Activated CD8-positive, alpha-beta memory T cell treated with anti-CD3 and anti-CD28 coated beads, Interleukin-2, amount 50 U/mL, for 48 hours (primary cell): ENCODE data around the gene NUP160.
"Not testable (repeated sequence)": the region's sequence is repeated elsewhere in the genome, so short reads cannot be mapped to it uniquely, and the experiment has no call there.

Experiments used
- DNase-seq: peaks from one replicate; pipeline ENCODE4 v3.0.0-alpha.2; 2020

Gene NUP160

DNA sequence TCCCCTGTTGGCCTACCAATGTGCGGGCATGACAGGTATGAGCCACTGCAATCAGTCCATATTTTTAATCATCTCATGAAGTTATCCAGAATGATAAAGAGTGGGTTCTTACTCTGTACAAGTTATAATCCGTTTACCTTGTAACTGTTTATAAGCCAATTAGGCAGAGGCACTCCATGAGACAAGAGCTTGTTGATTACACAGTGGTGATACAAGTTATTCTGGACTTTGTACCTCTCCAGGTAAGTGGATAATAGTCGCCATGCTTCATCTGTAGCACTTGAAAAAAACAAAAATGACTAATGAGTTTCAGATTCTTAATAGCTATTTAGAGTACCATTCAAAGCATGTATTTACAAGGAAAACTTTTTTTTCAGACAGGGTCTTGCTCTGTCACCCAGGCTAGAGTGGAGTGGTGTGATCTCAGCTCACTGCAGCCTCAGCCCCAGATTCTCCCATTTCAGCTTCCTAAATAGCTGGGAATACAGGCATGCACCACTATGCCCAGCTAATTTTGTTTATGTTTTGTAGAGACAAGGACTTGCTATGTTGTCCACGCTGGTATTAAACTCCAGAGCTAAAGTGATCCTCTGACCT lies 63.3 kb downstream of the NUP160 start:
- no peak for DNase-seq

DNA sequence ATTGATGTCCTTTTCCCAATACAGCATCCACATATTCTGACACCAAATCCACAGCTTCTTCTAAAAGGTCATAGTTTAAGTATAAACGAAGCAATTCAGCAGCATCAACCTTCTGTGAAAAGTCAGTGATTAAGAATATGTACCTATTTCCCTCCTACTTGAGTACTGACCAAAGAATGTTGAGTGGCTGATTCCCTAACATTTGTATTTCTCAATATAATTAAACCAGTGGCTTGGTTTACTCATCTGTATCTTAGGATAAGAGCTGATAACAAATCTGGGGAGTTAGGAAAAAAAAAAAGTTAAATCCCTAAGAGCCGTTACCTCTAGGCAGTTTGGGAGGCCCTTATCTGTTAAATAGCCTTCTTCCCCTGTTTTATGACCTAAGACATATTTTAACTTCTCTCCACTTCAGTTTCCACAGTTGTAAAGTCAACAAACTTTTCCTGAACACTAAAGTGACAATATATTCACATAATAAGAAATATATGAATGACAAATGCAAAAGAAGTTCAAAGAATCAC lies 65.0 kb downstream of the NUP160 start:
- DNase-seq, result no peak

GRCh38 chr11:47778878-47779483 lies 69.2 kb downstream of the NUP160 start:
- no peak for DNase-seq

DNA sequence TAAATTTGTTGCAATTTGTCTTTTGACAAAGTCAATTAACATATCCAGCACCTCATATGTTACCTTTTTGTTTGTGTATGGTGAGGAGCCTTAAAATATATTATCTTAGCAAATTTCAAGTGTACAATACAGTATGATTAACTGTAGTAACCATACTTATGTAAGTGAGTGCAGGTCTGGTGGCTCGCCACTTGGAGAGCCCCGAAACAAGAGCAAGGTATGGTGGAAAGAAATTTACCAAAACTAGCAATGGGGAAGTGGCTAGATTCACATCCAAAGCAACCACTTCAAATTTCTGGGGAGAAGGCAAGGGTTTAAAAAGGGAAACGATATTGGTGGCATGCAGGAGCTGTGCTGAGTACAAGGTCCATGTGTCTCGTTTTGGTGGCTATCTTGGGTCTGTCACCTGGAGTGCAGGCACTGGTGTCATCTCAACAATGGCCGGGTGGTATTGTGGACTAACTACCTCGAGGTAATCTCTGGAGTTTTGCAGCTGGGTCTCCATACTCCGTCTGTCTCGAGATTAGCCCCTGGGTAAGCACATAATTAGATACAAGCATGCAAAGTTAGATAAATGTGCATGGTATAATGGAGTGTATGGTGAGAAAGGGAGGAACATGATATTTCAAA lies 72.8 kb downstream of the NUP160 start:
- DNase-seq, result no peak

- no peak for DNase-seq
Observed at GRCh38 chr11:47773882-47774281, 74.3 kb downstream of the NUP160 start.

DNA sequence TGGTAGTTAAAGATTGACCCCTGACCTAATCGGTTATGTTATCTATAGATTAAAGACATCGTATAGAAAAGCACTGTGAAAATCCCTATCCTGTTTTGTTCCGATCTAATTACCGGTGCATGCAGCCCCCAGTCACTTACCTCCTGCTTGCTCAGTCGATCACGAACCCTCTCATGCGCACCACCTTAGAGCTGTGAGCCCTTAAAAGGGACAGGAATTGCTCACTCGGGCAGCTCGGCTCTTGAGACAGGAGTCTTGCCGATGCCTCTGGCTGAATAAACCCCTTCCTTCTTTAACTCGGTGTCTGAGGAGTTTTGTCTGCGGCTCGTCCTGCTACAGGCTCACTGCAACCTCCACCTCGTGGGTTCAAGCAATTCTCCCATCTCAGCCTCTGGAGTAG lies 78.6 kb downstream of the NUP160 start:
- not testable (repeated sequence) for DNase-seq

DNA sequence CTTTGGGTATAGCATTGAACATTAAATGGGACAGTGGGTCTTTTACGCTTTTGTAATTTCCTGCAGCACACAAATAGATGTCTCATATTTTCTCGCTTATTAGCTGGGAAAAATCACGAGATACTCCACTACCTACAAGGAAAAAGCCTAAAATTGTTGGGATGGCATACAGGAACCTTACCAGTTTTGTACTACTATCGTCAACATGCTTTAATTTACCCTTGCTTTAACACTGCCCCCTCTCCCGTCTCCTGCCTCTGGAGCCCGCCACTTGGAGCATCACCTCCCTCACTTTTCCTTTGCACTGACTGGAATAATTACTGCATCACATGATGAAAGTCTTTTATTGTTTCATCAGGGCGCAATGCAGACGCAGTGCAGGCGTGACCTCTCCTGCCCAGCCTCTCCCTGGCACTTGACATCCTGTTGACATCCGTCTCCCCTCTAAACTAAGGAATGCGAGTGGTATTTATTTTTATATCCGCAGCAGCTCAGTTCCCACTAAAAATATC lies 80.0 kb downstream of the NUP160 start:
- peak; percentile 66 for DNase-seq

- peak; percentile 88 for DNase-seq
Observed at GRCh38 chr11:47766509-47767227, 81.5 kb downstream of the NUP160 start.

DNA sequence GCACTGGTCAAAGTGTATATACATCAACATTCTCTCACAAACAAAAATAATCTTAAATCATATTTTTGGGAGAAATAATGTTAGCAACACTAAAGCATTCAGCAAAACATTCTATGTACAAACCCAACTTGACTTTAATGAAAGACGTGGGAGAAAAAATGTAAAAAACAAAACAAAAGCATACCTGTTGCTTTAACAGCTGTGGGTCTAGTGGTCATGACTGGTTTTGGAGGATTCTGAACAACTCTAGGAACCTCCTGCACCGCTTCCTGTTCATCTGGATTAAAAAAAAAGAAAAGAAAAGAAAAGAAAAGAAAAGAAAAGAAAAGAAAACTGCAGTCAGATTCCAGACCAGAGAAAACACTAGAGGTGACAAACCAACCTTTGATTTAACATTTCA lies 83.1 kb downstream of the NUP160 start:
- DNase-seq, result no peak

DNA sequence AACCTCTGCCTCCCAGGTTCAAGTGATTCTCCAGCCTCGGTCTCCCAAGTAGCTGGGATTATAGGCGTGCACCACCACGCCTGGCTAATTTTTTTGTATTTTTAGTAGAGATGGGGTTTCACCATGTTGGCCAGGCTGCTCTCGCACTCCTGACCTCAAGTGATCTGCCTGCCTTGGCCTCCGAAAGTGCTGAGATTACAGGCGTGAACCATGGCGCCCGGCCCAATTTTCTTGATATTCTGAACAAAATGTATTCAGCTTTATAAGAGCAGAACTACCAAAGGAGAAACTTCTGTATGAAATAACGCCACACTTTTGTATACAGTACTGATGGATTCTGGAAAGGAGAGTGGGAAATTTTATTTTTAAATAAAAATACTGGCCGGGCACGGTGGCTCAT lies 88.9 kb downstream of the NUP160 start:
- DNase-seq, result peak; percentile 20

DNA sequence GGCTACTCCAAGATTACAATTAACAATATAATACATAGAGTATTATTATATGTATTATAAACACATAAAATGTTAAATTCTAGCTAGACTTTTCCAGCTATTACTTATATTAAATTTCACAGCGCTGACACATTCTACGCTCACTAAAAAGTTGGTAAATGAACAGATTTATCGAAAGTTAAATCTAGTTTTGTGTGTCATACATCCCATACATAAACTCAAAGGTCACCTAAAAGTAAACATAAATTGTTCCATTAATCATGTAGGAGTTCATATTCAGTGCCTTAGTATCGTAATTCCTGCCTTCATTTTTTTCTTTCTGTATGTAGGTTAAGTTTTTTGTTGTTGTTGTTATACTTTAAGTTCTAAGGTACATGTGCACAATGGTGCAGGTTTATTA lies 91.9 kb downstream of the NUP160 start:
- no peak for DNase-seq

GRCh38 chr11:47750725-47751124 lies 97.4 kb downstream of the NUP160 start:
- DNase-seq, result no peak

GRCh38 chr11:47742494-47742893 lies 105.7 kb downstream of the NUP160 start:
- not testable (repeated sequence) for DNase-seq

DNA sequence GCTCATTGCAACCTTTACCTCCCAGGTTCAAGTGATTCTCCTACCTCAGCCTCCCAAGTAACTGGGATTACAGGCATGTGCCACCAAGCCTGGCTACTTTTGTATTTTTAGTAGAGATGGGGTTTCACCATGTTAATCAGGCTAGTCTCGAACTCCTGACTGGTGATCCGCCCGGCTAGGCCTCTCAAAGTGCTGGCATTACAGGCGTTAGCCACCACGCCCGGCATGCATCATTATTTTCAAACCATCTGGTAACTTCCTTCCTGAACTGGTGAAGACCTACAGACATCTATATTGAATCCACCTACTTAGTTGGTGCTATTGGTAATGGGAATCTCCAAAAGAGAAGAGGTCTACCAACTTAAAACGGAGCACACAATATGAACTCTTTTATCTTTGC lies 110.3 kb downstream of the NUP160 start:
- not testable (repeated sequence) for DNase-seq

GRCh38 chr11:47732271-47732670 lies 115.9 kb downstream of the NUP160 start:
- DNase-seq, result no peak

DNA sequence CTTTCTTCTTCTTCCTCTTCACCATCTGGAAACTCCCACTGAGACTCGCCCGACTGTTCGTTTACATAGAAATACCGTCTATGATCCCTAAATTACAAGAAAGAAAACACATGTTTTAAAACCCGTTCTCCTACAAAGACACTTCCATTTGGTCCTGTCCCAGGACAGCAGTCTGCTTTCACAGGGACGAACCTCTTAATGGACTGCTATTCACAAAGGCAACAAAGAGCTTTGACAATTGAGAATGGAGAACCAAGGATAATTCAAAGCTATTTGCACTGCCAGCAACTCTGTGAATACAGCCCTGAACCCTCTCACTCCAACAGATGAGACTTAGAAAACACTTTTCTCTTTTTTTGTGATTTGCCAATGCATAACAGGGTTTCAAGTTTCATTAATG lies 116.7 kb downstream of the NUP160 start:
- DNase-seq, result no peak
